Measurements from ENCODE around the gene CMTM1. TPM values are rescaled to one million over a fixed set of nuclear protein-coding genes. Genes with fewer than 3 reads are reported as not detected.

Gene CMTM1
- total and polyA plus RNA-seq, 2 donors (not counting 3 experiments of a cell fraction or from before 2014, with no cell fraction given): 3.0 to 12.3 TPM

DNA sequence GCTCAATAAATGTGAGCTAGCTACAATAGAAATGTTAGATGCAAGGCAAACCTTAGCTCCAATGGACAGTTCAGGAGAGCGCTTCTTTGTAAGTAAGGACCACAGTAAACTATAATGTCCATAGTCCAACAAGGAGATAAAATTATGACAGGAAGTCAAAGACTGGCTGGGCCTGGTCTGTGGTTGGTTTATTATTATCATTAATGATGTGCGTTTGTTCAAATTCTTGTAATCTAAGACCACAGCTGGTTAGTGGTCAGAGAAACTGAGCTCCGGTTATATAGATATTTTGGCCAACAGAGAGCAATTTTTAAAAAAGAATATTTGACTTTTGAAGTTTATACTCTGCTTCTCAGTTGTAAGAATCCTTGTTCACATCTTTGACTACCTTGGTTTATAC is 8.3 kb downstream of the CMTM1 start:
- FAIRE-seq (no peak), DNase-seq (ENCODE audit: low read depth, low spot score) (no peak)
- H3K4me2 ChIP-seq (ENCODE audit: insufficient read depth, low read length): no peak overlapping the region
- H3K9me1 ChIP-seq (replicated peaks; ENCODE audit: control insufficient read depth, extremely low read depth, insufficient read depth, low read length): no peaks in the 10 kb centered on the region
- intact Hi-C loops (cut with micrococcal nuclease) (no loop called here), dilution Hi-C loops (cut with MboI; ENCODE audit: extremely low pct_ligation_motif_present, low sequenced_read_pairs) (no loop called here)
- H2AFZ ChIP-seq (ENCODE audit: low read depth, low read length): no peak overlapping the region
- BruUV-seq (replicated peaks): no TSS peak
- H3K4me1 ChIP-seq (ENCODE audit: control insufficient read depth, extremely low read depth, insufficient read depth, low read length): peaks cover 21% of the 10 kb centered on the region
- H3K4me3 ChIP-seq (replicated peaks in 1 of 3; ENCODE audit: insufficient read depth in 1 of 3, low read depth in 1 of 3, low read length in 3 of 3): no peak overlapping the region
- TF ChIP-seq EZH2 (IDR thresholded peaks at IDR 0.05; ENCODE audit: borderline replicate concordance, low read depth, low read length, severe bottlenecking) (no peak), POLR2A (IDR thresholded peaks at IDR 0.05; ENCODE audit: low read depth, low read length) (no peak), GATA2 (IDR thresholded peaks at IDR 0.05; ENCODE audit: insufficient read depth, insufficient read length, low read depth, low read length) (no peak), JUN (IDR thresholded peaks at IDR 0.05; ENCODE audit: borderline replicate concordance, insufficient read depth, insufficient read length, low read depth) (no peak), FOS (IDR thresholded peaks at IDR 0.05; ENCODE audit: borderline replicate concordance, insufficient read depth, low read length) (no peak), MYC (IDR thresholded peaks at IDR 0.05; ENCODE audit: low read depth, low read length) (no peak), POLR2AphosphoS5 (IDR thresholded peaks at IDR 0.05; ENCODE audit: insufficient read depth, low read depth, low read length) (no peak)
- TF ChIP-seq, protein P1, sequence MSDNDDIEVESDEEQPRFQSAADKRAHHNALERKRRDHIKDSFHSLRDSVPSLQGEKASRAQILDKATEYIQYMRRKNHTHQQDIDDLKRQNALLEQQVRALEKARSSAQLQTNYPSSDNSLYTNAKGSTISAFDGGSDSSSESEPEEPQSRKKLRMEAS (IDR thresholded peaks at IDR 0.05; ENCODE audit: insufficient read depth, insufficient read length): no peak
- TF ChIP-seq, protein P2, sequence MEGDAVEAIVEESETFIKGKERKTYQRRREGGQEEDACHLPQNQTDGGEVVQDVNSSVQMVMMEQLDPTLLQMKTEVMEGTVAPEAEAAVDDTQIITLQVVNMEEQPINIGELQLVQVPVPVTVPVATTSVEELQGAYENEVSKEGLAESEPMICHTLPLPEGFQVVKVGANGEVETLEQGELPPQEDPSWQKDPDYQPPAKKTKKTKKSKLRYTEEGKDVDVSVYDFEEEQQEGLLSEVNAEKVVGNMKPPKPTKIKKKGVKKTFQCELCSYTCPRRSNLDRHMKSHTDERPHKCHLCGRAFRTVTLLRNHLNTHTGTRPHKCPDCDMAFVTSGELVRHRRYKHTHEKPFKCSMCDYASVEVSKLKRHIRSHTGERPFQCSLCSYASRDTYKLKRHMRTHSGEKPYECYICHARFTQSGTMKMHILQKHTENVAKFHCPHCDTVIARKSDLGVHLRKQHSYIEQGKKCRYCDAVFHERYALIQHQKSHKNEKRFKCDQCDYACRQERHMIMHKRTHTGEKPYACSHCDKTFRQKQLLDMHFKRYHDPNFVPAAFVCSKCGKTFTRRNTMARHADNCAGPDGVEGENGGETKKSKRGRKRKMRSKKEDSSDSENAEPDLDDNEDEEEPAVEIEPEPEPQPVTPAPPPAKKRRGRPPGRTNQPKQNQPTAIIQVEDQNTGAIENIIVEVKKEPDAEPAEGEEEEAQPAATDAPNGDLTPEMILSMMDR (IDR thresholded peaks at IDR 0.05; ENCODE audit: extremely low read depth in 1 of 2, insufficient read depth in 1 of 2, low read depth in 1 of 2, low read length in 2 of 2): no peak
- H3K9ac ChIP-seq (replicated peaks; ENCODE audit: extremely low read depth, insufficient read depth, low read length): no peak overlapping the region
- no peak overlapping the region for H3K27ac ChIP-seq (ENCODE audit: insufficient read depth, low read depth, low read length)
- H3K27me3 ChIP-seq (ENCODE audit: control insufficient read depth in 2 of 2, insufficient read depth in 2 of 2, low read length in 2 of 2): peaks cover 4 to 13% of the 10 kb centered on the region in 2 experiments
- no peaks in the 10 kb centered on the region for H4K20me1 ChIP-seq (replicated peaks; ENCODE audit: control insufficient read depth, extremely low read depth, insufficient read depth, low read length)
- ChIA-PET POLR2A (no interaction called here), CTCF (interaction anchor here (1.0 to 1.8 kb wide), 3 partner anchors 11 to 34 kb away, joined by 3 to 9 read pairs (median 4); no protein-coding TSS in a partner anchor)
- H3K9me3 ChIP-seq (replicated peaks; ENCODE audit: control insufficient read depth, insufficient read depth, low read length): no peaks in the 10 kb centered on the region
- H3K36me3 ChIP-seq (ENCODE audit: control insufficient read depth in 2 of 2, extremely low read depth in 1 of 2, insufficient read depth in 2 of 2, low read length in 2 of 2): no peaks in the 10 kb centered on the region
- H3K79me2 ChIP-seq (ENCODE audit: control insufficient read depth, insufficient read depth, low read length): no peaks in the 10 kb centered on the region

Measured in endothelial cell of umbilical vein (primary cell).